Measurements from ENCODE around the gene UGT1A8.
"Not testable (repeated sequence)": the region's sequence is repeated elsewhere in the genome, so short reads cannot be mapped to it uniquely, and the experiment has no call there.

DNA sequence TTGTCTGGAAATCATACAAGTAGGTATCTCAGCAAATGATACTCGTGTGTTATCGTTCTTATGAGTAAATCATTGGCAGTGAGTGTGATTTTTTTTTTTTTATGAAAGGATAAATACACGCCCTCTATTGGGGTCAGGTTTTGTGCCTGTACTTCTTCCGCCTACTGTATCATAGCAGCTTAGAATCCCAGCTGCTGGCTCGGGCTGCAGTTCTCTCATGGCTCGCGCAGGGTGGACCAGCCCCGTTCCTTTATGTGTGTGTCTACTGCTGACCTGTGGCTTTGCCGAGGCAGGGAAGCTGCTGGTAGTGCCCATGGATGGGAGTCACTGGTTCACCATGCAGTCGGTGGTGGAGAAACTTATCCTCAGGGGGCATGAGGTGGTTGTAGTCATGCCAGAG is 18.9 kb downstream of the UGT1A8 start, which contains the start of gene UGT1A10:
- TF ChIP-seq ZNF384 (IDR thresholded peaks at IDR 0.05); L3MBTL2 (conservative IDR thresholded peaks at IDR 0.05); NFRKB (IDR thresholded peaks at IDR 0.05); SUZ12 (IDR thresholded peaks at IDR 0.05); ARNT (IDR thresholded peaks at IDR 0.05); SP1 (IDR thresholded peaks at IDR 0.05); HDGF (IDR thresholded peaks at IDR 0.05; ENCODE audit: borderline replicate concordance); FOXK2 (IDR thresholded peaks at IDR 0.05); TARDBP (IDR thresholded peaks at IDR 0.05); ELF4 (IDR thresholded peaks at IDR 0.05): not testable (repeated sequence)
